Measurements from ENCODE around the gene RSAD2.

GRCh38 chr2:6909431-6910385, 32.1 kb downstream of the RSAD2 start:
- TF ChIP-seq E2F5 (CRISPR knock-in tag; IDR thresholded peaks at IDR 0.05): no peak
- TF ChIP-seq CTCF (IDR thresholded peaks at IDR 0.05): no peak
- TF ChIP-seq ATF2 (CRISPR knock-in tag; IDR thresholded peaks at IDR 0.05; ENCODE audit: borderline replicate concordance, low read depth): no peak
- no peak for TF ChIP-seq ATF3 (CRISPR knock-in tag; conservative IDR thresholded peaks at IDR 0.05)
- no peak for TF ChIP-seq ZNF416 (CRISPR knock-in tag; IDR thresholded peaks at IDR 0.05)
- TF ChIP-seq USF2 (CRISPR knock-in tag; IDR thresholded peaks at IDR 0.05): no peak
- TF ChIP-seq ZNF138 (CRISPR knock-in tag; conservative IDR thresholded peaks at IDR 0.05): no peak
- TF ChIP-seq STAT6 (CRISPR knock-in tag; conservative IDR thresholded peaks at IDR 0.05; ENCODE audit: low read depth): no peak
- no peak for TF ChIP-seq NFYB (CRISPR knock-in tag; conservative IDR thresholded peaks at IDR 0.05; ENCODE audit: low read depth)
- TF ChIP-seq ZBTB43 (CRISPR knock-in tag; IDR thresholded peaks at IDR 0.05): no peak
- TF ChIP-seq MLX (CRISPR knock-in tag; IDR thresholded peaks at IDR 0.05): no peak
- TF ChIP-seq ESRRA (CRISPR knock-in tag; IDR thresholded peaks at IDR 0.05; ENCODE audit: borderline replicate concordance): no peak
- TF ChIP-seq HMGXB4 (CRISPR knock-in tag; IDR thresholded peaks at IDR 0.05): no peak

All from WTC11 (cell line).